Left lung (tissue), 10 donors: Measurements from ENCODE around the gene RBKS. TPM values are rescaled to one million over a fixed set of nuclear protein-coding genes. Genes with fewer than 3 reads are reported as not detected.

Experiments used
- ATAC-seq: fragments of 200-7000 bp; cut with Tn5 transposase; one replicate; pipeline ENCODE4 v1.9.1; 2020; ENCODE audit warnings: moderate library complexity
- DNase-seq, 4 donors: peaks; one replicate each; pipeline ENCODE4 v3.0.0-alpha.2; 2013 to 2020
- H3K27ac ChIP-seq, 2 donors: fragments of 200-600 bp; sonication (generic) in 1 of 2; one replicate each; pipeline versions ENCODE4 v1.5.0 to v1.8.0; 2020 to 2021
- H3K27me3 ChIP-seq, 2 donors: fragments of 200-600 bp; sonication (generic) in 1 of 2; one replicate each; pipeline versions ENCODE4 v1.5.0 to v1.8.0; 2020 to 2021
- H3K36me3 ChIP-seq, 2 donors: fragments of 200-600 bp; sonication (generic) in 1 of 2; one replicate each; pipeline versions ENCODE4 v1.5.0 to v1.8.0; 2020 to 2021
- H3K4me1 ChIP-seq, 2 donors: fragments of 200-600 bp; one replicate each; pipeline ENCODE4 v1.8.0; 2021
- H3K4me3 ChIP-seq, 2 donors: fragments of 200-600 bp; sonication (generic) in 1 of 2; one replicate each; pipeline versions ENCODE4 v1.5.0 to v1.8.0; 2020 to 2021; ENCODE audit warnings: mild to moderate bottlenecking in 1 of 2
- H3K9me3 ChIP-seq, 2 donors: fragments of 200-600 bp; sonication (generic) in 1 of 2; one replicate each; pipeline versions ENCODE4 v1.5.0 to v1.8.0; 2020 to 2021
- CTCF ChIP-seq, 2 donors: fragments of 200-600 bp; sonication (generic) in 1 of 2; IDR thresholded peaks; one replicate each; pipeline versions ENCODE4 v1.5.0 to v1.8.0; 2021; ENCODE audit warnings: antibody characterized with exemption in 2 of 2
- intact Hi-C, 2 donors: fragments of 100-400 bp; cut with DNase I; formaldehyde crosslinking; loops; one replicate each; pipeline versions ENCODE4 v1.11.2 to v1.14.2; 2022
- polyA plus RNA-seq, 6 donors: library from polyadenylated mRNA; unstranded; fragments of 120-200 nt; gene quantifications; one replicate each; pipeline ENCODE4 v1.2.1, GENCODE V29; 2013; ENCODE audit not compliant: insufficient read length in 6 of 6
- total RNA-seq, 2 donors: library from RNA; stranded (reverse); fragmentation: NEBNext Ultra II Directional; extraction: Animal tissue kit (Norgen Biotek cat#: 25700); gene quantifications; one replicate each; pipeline ENCODE4 v1.2.1, GENCODE V29; 2021
- donor health status: DM: no; HTN: yes; CAD: no.
- donor health status: DM: no; HTN: no; CAD: no.

RBKS gene
- total and polyA plus RNA-seq, 8 donors, result 2.0 to 4.0 (median 2.6) TPM

GRCh38 chr2:27875089-27875881 is 14.9 kb downstream of the RBKS start:
- Histone ChIP-seq H3K4me1 (no peaks in the 10 kb centered on the region), H3K36me3 (no peaks in the 10 kb centered on the region), H3K27ac (no peak overlapping the region), H3K9me3 (peaks cover 0 to 7% of the 10 kb centered on the region in 2 donors), H3K27me3 (no peaks in the 10 kb centered on the region), H3K4me3 (no peak overlapping the region)
- TF ChIP-seq CTCF (IDR thresholded peaks at IDR 0.05), result no peak
- DNase-seq (no peak), ATAC-seq (no peak)
- intact Hi-C loops, result no loop called here

DNA sequence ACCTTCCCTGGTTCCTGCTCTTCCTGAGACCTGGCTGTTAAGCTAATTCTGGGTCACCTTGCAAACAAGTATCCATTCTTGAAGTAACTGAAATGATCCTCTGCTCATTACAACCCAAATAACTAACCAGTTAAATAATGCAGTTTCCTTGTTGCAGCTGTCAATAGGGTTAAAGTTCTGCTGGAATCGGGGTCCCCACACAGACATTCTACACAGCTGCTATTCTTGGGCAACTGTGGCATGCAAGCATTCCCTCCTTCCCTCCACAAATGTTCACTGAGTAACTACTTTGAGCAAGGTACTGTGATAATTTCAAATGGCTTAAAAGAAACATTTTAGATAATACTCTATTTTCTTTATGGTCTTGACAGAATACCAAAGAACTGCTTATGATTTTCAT is 17.1 kb downstream of the RBKS start:
- no peak for ATAC-seq
- peaks cover 0 to 7% of the 10 kb centered on the region in 2 donors for H3K9me3 ChIP-seq
- H3K4me3 ChIP-seq, result no peak overlapping the region
- no peak for DNase-seq
- no peak overlapping the region for H3K27ac ChIP-seq
- H3K27me3 ChIP-seq, result no peaks in the 10 kb centered on the region
- no peak for TF ChIP-seq CTCF (IDR thresholded peaks at IDR 0.05)
- no peaks in the 10 kb centered on the region for H3K4me1 ChIP-seq
- intact Hi-C loops, result no loop called here
- no peaks in the 10 kb centered on the region for H3K36me3 ChIP-seq

DNA sequence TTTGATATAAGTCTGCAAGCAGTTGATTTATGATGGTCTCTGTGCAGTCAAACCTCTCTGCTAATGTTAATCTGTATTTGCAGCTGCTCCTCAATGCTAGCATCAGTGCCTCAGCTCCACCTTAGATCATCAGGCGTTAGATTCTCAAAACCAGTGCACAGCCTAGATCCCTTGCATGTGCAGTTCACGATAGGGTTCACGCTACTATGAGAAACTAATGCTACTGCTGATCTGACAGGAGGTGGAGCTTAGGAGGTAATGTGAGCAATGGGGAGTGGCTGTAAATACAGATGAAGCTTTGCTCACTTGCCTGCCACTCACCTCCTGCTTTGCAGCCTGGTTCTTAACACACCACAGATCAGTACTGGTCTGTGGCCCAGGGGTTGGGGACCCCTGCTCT is 18.4 kb downstream of the RBKS start:
- no peak for TF ChIP-seq CTCF (IDR thresholded peaks at IDR 0.05)
- Histone ChIP-seq H3K27me3 (no peaks in the 10 kb centered on the region), H3K9me3 (peaks cover 0 to 7% of the 10 kb centered on the region in 2 donors), H3K4me3 (no peak overlapping the region), H3K36me3 (no peaks in the 10 kb centered on the region), H3K4me1 (no peaks in the 10 kb centered on the region), H3K27ac (no peak overlapping the region)
- ATAC-seq, result no peak
- intact Hi-C loops, result no loop called here
- DNase-seq, result no peak

- no peak for ATAC-seq
- no peak overlapping the region for H3K27ac ChIP-seq
- intact Hi-C loops, result no loop called here
- DNase-seq, result no peak
- H3K36me3 ChIP-seq, result no peaks in the 10 kb centered on the region
- no peak for TF ChIP-seq CTCF (IDR thresholded peaks at IDR 0.05)
- H3K9me3 ChIP-seq, result no peaks in the 10 kb centered on the region
- H3K27me3 ChIP-seq, result no peaks in the 10 kb centered on the region
- H3K4me1 ChIP-seq, result no peaks in the 10 kb centered on the region
- H3K4me3 ChIP-seq, result no peak overlapping the region
Observed at GRCh38 chr2:27870724-27871123, 19.5 kb downstream of the RBKS start.

DNA sequence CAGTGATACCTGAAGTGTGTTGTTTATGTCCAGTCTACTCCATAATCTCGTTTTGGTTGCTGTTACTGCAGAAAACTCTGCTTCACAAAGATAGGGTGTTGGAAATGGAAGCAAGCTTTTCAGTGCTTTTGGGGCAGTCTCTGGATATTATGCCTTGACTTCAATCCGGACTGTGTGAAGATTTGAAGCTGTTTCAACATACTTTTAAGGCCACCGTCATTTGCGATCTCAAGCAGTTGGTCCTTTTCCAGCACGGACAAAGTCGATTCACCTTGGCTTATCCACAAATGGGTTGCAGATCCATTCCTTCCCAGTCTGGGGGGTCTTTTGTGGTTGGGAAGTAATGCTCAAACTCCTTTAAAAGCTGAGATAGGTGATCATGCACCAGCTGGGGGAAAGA is 20.4 kb downstream of the RBKS start:
- DNase-seq, result no peak
- no peaks in the 10 kb centered on the region for H3K36me3 ChIP-seq
- H3K9me3 ChIP-seq, result no peaks in the 10 kb centered on the region
- no peak for TF ChIP-seq CTCF (IDR thresholded peaks at IDR 0.05)
- no peaks in the 10 kb centered on the region for H3K27me3 ChIP-seq
- H3K4me3 ChIP-seq, result no peak overlapping the region
- intact Hi-C loops, result no loop called here
- ATAC-seq, result no peak
- H3K4me1 ChIP-seq, result no peaks in the 10 kb centered on the region
- no peak overlapping the region for H3K27ac ChIP-seq
